ENCODE data around the gene EFTUD2.

DNA sequence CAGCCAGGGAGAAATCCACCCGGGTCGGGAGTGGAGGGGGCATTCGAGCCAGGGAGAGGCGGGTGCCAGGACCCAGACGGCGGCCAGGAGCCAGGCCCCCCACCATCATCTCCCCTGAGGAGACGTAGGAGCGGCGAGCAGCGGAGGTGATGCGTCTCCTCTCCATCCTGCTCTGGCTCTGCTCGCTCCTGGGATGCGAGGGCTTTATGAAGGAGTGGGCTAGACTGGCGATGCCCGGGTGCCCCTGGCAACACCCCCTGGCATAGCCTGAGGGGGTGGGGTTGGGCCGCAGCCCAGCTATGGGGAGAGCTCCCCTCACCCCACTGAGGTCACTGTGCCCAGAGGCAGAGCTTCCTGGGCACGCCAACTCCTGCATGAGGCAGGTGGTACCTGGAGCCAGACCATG, 16.1 kb upstream of the EFTUD2 start, which contains the start of gene GFAP:
- no peak for TF ChIP-seq CTCF (CRISPR knock-in tag; IDR thresholded peaks at IDR 0.05)
- TF ChIP-seq, protein P1, sequence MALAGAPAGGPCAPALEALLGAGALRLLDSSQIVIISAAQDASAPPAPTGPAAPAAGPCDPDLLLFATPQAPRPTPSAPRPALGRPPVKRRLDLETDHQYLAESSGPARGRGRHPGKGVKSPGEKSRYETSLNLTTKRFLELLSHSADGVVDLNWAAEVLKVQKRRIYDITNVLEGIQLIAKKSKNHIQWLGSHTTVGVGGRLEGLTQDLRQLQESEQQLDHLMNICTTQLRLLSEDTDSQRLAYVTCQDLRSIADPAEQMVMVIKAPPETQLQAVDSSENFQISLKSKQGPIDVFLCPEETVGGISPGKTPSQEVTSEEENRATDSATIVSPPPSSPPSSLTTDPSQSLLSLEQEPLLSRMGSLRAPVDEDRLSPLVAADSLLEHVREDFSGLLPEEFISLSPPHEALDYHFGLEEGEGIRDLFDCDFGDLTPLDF (CRISPR knock-in tag; IDR thresholded peaks at IDR 0.05): no peak
- no peak for TF ChIP-seq PBX3 (CRISPR knock-in tag; IDR thresholded peaks at IDR 0.05; ENCODE audit: borderline replicate concordance)
